ENCODE data around the gene CIC.

Gene CIC

GRCh38 chr19:42343344-42344110, 74.5 kb downstream of the CIC start:
- Histone ChIP-seq H3K4me2 (ENCODE audit: low read depth, low read length, poor library complexity, severe bottlenecking) (no peak overlapping the region), H3K27ac (ENCODE audit: low read depth, low read length) (no peak overlapping the region), H2AFZ (ENCODE audit: low read depth, low read length, severe bottlenecking) (no peak overlapping the region), H3K36me3 (ENCODE audit: low read length) (no peaks in the 10 kb centered on the region), H4K20me1 (ENCODE audit: low read depth, low read length) (no peaks in the 10 kb centered on the region), H3K9ac (ENCODE audit: low read length) (no peak overlapping the region), H3F3A (ENCODE audit: insufficient read depth) (no peaks in the 10 kb centered on the region), H3K79me2 (ENCODE audit: insufficient read depth, low read length) (no peaks in the 10 kb centered on the region), H3K27me3 (ENCODE audit: low read length) (no peaks in the 10 kb centered on the region), H3K4me3 (ENCODE audit: insufficient read depth, low read length, poor library complexity, severe bottlenecking) (no peak overlapping the region), H3K9me2 (replicated peaks; ENCODE audit: insufficient read depth, low read length) (no peaks in the 10 kb centered on the region), H3K9me3 (ENCODE audit: insufficient read depth, low read length) (no peaks in the 10 kb centered on the region)
- TF ChIP-seq CTCF (IDR thresholded peaks at IDR 0.05; ENCODE audit: insufficient read depth, low read length, poor library complexity, severe bottlenecking) (peak; percentile 18), EZH2phosphoT487 (conservative IDR thresholded peaks at IDR 0.05; ENCODE audit: low read length) (no peak)

- Histone ChIP-seq H3K9me2 (replicated peaks; ENCODE audit: insufficient read depth, low read length) (no peaks in the 10 kb centered on the region), H3K4me2 (ENCODE audit: low read depth, low read length, poor library complexity, severe bottlenecking) (no peak overlapping the region), H3K36me3 (ENCODE audit: low read length) (no peaks in the 10 kb centered on the region), H2AFZ (ENCODE audit: low read depth, low read length, severe bottlenecking) (no peak overlapping the region), H3K79me2 (ENCODE audit: insufficient read depth, low read length) (no peaks in the 10 kb centered on the region), H3K9me3 (ENCODE audit: insufficient read depth, low read length) (no peaks in the 10 kb centered on the region), H3F3A (ENCODE audit: insufficient read depth) (no peaks in the 10 kb centered on the region), H3K27ac (ENCODE audit: low read depth, low read length) (no peak overlapping the region), H3K9ac (ENCODE audit: low read length) (no peak overlapping the region), H4K20me1 (ENCODE audit: low read depth, low read length) (no peaks in the 10 kb centered on the region), H3K27me3 (ENCODE audit: low read length) (no peaks in the 10 kb centered on the region), H3K4me3 (ENCODE audit: insufficient read depth, low read length, poor library complexity, severe bottlenecking) (no peak overlapping the region)
- no peak for TF ChIP-seq EZH2phosphoT487 (conservative IDR thresholded peaks at IDR 0.05; ENCODE audit: low read length)
- TF ChIP-seq CTCF (IDR thresholded peaks at IDR 0.05; ENCODE audit: insufficient read depth, low read length, poor library complexity, severe bottlenecking) = no peak
These were observed 75.4 kb downstream of the CIC start for GRCh38 chr19:42344336-42344893.
